Dendritic cell treated with granulocyte-macrophage colony-stimulating factor and Interleukin-4, amounts not matched to agents 40 ng/mL and 50 ng/mL, for 4 days (primary cell): ENCODE data around the gene ATP9B.

ENCODE experiments used
- H3K27ac Mint-ChIP-seq: one replicate; pipeline ENCODE4 v1.8.0; 2022; ENCODE audit warnings: mild to moderate bottlenecking, mixed read lengths
- H3K27me3 Mint-ChIP-seq: one replicate; pipeline ENCODE4 v1.8.0; 2022; ENCODE audit warnings: mild to moderate bottlenecking, mixed read lengths
- H3K36me3 Mint-ChIP-seq: one replicate; pipeline ENCODE4 v1.8.0; 2022; ENCODE audit warnings: low read depth, mixed read lengths
- H3K4me1 Mint-ChIP-seq: one replicate; pipeline ENCODE4 v1.8.0; 2022; ENCODE audit warnings: low read depth, mixed read lengths
- H3K4me3 Mint-ChIP-seq: one replicate; pipeline ENCODE4 v1.8.0; 2022; ENCODE audit warnings: mild to moderate bottlenecking, moderate library complexity, mixed read lengths
- H3K9me3 Mint-ChIP-seq: one replicate; pipeline ENCODE4 v1.8.0; 2022; ENCODE audit warnings: mixed read lengths
- intact Hi-C: fragments of 100-400 bp; cut with micrococcal nuclease; formaldehyde crosslinking; loops from one replicate; pipeline ENCODE4 v1.15.0; 2022

Gene ATP9B

GRCh38 chr18:79290876-79291275 lies 221.7 kb downstream of the ATP9B start:
- no peak overlapping the region for H3K4me3 Mint-ChIP-seq
- intact Hi-C loops = no loop called here
- peaks cover 6% of the 10 kb centered on the region for H3K4me1 Mint-ChIP-seq
- H3K9me3 Mint-ChIP-seq = peaks cover 8% of the 10 kb centered on the region
- no peak overlapping the region for H3K27ac Mint-ChIP-seq
- H3K36me3 Mint-ChIP-seq = peaks cover 46% of the 10 kb centered on the region
- H3K27me3 Mint-ChIP-seq = no peaks in the 10 kb centered on the region

GRCh38 chr18:79294235-79294634 lies 225.0 kb downstream of the ATP9B start:
- intact Hi-C loops = no loop called here
- no peaks in the 10 kb centered on the region for H3K27me3 Mint-ChIP-seq
- H3K36me3 Mint-ChIP-seq = peaks cover 64% of the 10 kb centered on the region
- H3K4me3 Mint-ChIP-seq = no peak overlapping the region
- H3K4me1 Mint-ChIP-seq = peaks cover 11% of the 10 kb centered on the region
- no peak overlapping the region for H3K27ac Mint-ChIP-seq
- peaks cover 4% of the 10 kb centered on the region for H3K9me3 Mint-ChIP-seq

DNA sequence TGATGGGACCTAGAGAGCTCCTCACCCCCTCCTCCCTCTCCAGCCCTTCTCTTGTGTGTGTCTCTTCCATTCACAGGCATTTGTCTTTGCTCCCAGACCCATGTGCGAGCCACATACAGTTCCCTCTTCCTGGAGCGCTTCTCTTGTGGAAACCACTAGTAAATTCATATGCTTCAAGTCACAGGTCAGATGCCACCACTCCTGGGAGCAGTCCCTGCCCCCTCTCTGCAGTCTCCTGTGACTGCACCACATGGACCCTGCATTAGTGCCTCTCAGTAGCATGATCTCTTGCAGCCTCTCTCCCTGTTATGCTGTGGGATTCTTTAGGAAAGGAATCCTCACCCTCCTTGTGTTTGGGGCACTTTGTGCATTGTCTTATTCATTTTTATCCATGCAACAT lies 230.1 kb downstream of the ATP9B start:
- peaks cover 7% of the 10 kb centered on the region for H3K4me1 Mint-ChIP-seq
- no peak overlapping the region for H3K4me3 Mint-ChIP-seq
- no peak overlapping the region for H3K27ac Mint-ChIP-seq
- intact Hi-C loops = no loop called here
- no peaks in the 10 kb centered on the region for H3K9me3 Mint-ChIP-seq
- H3K27me3 Mint-ChIP-seq = no peaks in the 10 kb centered on the region
- H3K36me3 Mint-ChIP-seq = peaks cover 52% of the 10 kb centered on the region

DNA sequence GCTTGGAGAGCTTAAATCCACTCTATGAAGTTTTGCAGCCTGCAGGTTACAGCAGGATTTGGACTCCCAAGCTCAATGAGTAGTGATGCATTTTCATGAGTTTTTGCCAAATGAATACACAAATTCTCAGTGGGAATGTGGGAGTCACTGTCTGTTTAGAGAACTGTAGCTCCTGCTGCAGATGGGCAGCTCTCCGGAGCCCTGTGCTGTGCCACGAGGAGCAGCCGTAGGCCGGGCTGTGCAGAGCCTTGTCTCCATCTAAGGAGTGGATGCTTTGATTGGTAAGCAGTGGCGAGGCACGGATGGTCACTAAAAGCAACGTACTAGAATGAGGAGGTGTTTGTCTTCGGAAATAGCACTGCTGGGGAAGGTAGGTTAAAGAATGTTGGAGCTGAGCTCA lies 230.5 kb downstream of the ATP9B start:
- peaks cover 5% of the 10 kb centered on the region for H3K4me1 Mint-ChIP-seq
- H3K27me3 Mint-ChIP-seq = no peaks in the 10 kb centered on the region
- peaks cover 52% of the 10 kb centered on the region for H3K36me3 Mint-ChIP-seq
- intact Hi-C loops = no loop called here
- no peaks in the 10 kb centered on the region for H3K9me3 Mint-ChIP-seq
- no peak overlapping the region for H3K27ac Mint-ChIP-seq
- H3K4me3 Mint-ChIP-seq = no peak overlapping the region

DNA sequence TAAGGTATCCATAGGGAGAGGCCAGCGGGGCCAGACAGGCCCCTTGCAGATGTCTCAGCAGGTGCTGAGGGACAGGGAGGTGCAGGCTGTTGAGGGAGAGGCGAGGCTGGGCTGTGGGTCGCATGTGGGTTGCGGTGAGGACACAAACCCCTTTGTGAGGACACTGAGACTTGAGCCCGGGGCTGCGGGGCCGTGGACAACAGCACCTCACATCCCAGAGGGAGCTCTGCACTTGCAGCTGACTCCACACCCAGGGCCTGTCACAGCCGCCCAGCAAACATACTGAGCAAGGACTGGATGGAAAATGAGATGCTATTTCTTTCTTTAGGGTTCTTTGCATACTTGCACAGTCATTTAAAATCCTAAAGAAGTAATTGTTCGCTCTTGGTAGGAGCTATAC lies 231.2 kb downstream of the ATP9B start:
- Mint-ChIP-seq H3K4me1 (peaks cover 5% of the 10 kb centered on the region), H3K36me3 (peaks cover 55% of the 10 kb centered on the region), H3K9me3 (no peaks in the 10 kb centered on the region), H3K27me3 (no peaks in the 10 kb centered on the region), H3K27ac (no peak overlapping the region), H3K4me3 (no peak overlapping the region)
- intact Hi-C loops = no loop called here

- peaks cover 5% of the 10 kb centered on the region for H3K4me1 Mint-ChIP-seq
- H3K4me3 Mint-ChIP-seq = no peak overlapping the region
- intact Hi-C loops = no loop called here
- peaks cover 62% of the 10 kb centered on the region for H3K36me3 Mint-ChIP-seq
- H3K9me3 Mint-ChIP-seq = no peaks in the 10 kb centered on the region
- H3K27ac Mint-ChIP-seq = no peak overlapping the region
- no peaks in the 10 kb centered on the region for H3K27me3 Mint-ChIP-seq
These were observed 232.9 kb downstream of the ATP9B start for GRCh38 chr18:79302120-79302519.

DNA sequence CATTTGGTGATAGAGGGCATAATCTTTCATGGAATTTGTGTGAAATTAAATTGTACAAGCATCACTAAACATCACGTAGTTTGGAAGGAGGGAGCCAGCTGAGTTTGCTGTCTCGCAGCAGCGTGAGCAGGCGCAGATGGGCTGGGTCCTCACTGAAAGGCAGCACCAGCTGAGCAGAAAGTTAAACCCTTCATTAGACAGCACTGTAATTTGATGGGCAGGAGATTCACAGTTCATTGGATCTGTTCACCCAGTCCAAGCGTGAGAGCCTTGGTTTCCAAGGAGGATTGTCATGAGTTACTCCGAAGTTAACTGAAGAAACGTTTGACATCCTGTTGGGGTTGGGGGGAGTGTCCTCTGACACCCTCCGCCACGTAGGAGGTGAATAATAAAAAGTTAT lies 236.7 kb downstream of the ATP9B start:
- Mint-ChIP-seq H3K9me3 (no peaks in the 10 kb centered on the region), H3K27ac (no peak overlapping the region), H3K27me3 (no peaks in the 10 kb centered on the region), H3K4me1 (no peaks in the 10 kb centered on the region), H3K4me3 (no peak overlapping the region), H3K36me3 (peaks cover 66% of the 10 kb centered on the region)
- intact Hi-C loops = no loop called here

GRCh38 chr18:79309614-79310358 lies 240.6 kb downstream of the ATP9B start:
- intact Hi-C loops = no loop called here
- H3K4me1 Mint-ChIP-seq = no peaks in the 10 kb centered on the region
- peaks cover 71% of the 10 kb centered on the region for H3K36me3 Mint-ChIP-seq
- H3K27ac Mint-ChIP-seq = no peak overlapping the region
- H3K9me3 Mint-ChIP-seq = no peaks in the 10 kb centered on the region
- no peaks in the 10 kb centered on the region for H3K27me3 Mint-ChIP-seq
- H3K4me3 Mint-ChIP-seq = no peak overlapping the region

- Mint-ChIP-seq H3K36me3 (peaks cover 58% of the 10 kb centered on the region), H3K9me3 (peaks cover 8% of the 10 kb centered on the region), H3K27ac (no peak overlapping the region), H3K27me3 (no peaks in the 10 kb centered on the region), H3K4me1 (no peaks in the 10 kb centered on the region), H3K4me3 (no peak overlapping the region)
- intact Hi-C loops = no loop called here
These were observed 245.7 kb downstream of the ATP9B start for GRCh38 chr18:79314838-79315388.

GRCh38 chr18:79315596-79315995 lies 246.4 kb downstream of the ATP9B start:
- peaks cover 8% of the 10 kb centered on the region for H3K9me3 Mint-ChIP-seq
- intact Hi-C loops = no loop called here
- no peaks in the 10 kb centered on the region for H3K27me3 Mint-ChIP-seq
- no peaks in the 10 kb centered on the region for H3K4me1 Mint-ChIP-seq
- H3K36me3 Mint-ChIP-seq = peaks cover 60% of the 10 kb centered on the region
- H3K27ac Mint-ChIP-seq = no peak overlapping the region
- H3K4me3 Mint-ChIP-seq = no peak overlapping the region

DNA sequence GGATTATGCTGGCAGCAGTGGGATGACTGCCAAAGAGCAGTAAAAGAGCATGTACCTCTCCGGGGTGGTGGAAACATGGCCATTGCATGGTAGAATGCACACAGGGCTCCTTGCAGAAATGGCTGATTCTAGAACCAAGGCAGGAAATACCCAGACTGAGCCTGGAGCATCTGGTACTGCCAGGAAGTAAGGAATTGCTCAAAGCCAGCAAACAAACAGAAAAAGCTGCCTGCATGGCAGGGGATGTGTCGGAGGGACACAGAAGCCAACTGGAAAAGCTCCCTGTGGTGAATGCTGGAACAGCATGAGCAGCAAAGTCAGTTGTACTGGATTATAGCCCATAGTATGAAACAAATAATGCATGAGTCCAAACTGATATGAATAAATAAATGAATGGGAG lies 248.5 kb downstream of the ATP9B start:
- intact Hi-C loops = no loop called here
- Mint-ChIP-seq H3K9me3 (peaks cover 16% of the 10 kb centered on the region), H3K4me1 (no peaks in the 10 kb centered on the region), H3K27me3 (no peaks in the 10 kb centered on the region), H3K4me3 (no peak overlapping the region), H3K27ac (no peak overlapping the region), H3K36me3 (peaks cover 59% of the 10 kb centered on the region)

DNA sequence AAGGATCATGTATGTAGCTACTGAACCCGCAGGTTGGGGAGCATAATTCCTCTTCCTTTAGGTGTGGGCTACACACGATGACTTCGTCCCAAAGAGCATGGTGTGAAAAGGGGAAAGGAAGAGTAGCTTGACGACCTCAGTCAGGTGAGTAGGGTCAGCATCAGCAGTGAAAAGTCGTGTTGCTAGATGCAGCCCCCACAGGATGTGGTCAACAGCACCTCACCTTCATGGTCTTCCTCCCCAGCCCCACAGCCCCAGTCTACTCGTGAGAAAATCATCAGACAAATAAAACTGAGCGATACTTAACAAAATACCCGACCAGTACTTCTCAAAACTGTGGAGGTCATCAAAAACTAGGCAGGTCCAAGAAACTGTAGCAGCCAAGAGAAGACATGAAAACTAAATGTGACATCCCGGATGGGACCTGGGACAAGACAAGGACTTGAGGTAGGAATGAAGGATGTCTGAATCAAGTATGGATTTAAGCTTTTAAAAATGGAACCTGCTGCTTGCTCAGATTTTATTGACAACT lies 249.0 kb downstream of the ATP9B start:
- peaks cover 16% of the 10 kb centered on the region for H3K9me3 Mint-ChIP-seq
- H3K27me3 Mint-ChIP-seq = no peaks in the 10 kb centered on the region
- no peak overlapping the region for H3K4me3 Mint-ChIP-seq
- intact Hi-C loops = no loop called here
- no peaks in the 10 kb centered on the region for H3K4me1 Mint-ChIP-seq
- H3K36me3 Mint-ChIP-seq = peaks cover 57% of the 10 kb centered on the region
- H3K27ac Mint-ChIP-seq = no peak overlapping the region

- Mint-ChIP-seq H3K4me3 (no peak overlapping the region), H3K9me3 (peaks cover 16% of the 10 kb centered on the region), H3K27me3 (no peaks in the 10 kb centered on the region), H3K27ac (no peak overlapping the region), H3K4me1 (no peaks in the 10 kb centered on the region), H3K36me3 (peaks cover 71% of the 10 kb centered on the region)
- intact Hi-C loops = no loop called here
These were observed 251.1 kb downstream of the ATP9B start for GRCh38 chr18:79320216-79320850.

GRCh38 chr18:79321625-79322405 lies 252.6 kb downstream of the ATP9B start:
- H3K27ac Mint-ChIP-seq = no peak overlapping the region
- H3K27me3 Mint-ChIP-seq = no peaks in the 10 kb centered on the region
- H3K4me3 Mint-ChIP-seq = no peak overlapping the region
- H3K4me1 Mint-ChIP-seq = no peaks in the 10 kb centered on the region
- intact Hi-C loops = no loop called here
- H3K36me3 Mint-ChIP-seq = peaks cover 66% of the 10 kb centered on the region
- H3K9me3 Mint-ChIP-seq = peaks cover 17% of the 10 kb centered on the region
